K562 (cell line): Measurements from ENCODE around the gene TTYH2. TPM values are rescaled to one million over a fixed set of nuclear protein-coding genes. Genes with fewer than 3 reads are reported as not detected.

Experiments used
- C11orf30 ChIP-seq: fragments of 450-650 bp; IDR thresholded peaks from 2 replicates; pipeline ENCODE4 v1.6.1; 2016; ENCODE audit warnings: low read depth, mild to moderate bottlenecking
- CTCFL ChIP-seq: IDR thresholded peaks from 2 replicates; pipeline ENCODE4 v1.6.1; 2011; ENCODE audit warnings: borderline replicate concordance, low read depth, mild to moderate bottlenecking, moderate library complexity, low read length; ENCODE audit not compliant: insufficient read depth, poor library complexity, severe bottlenecking
- FOSL1 ChIP-seq: fragments of 200-800 bp; sonication (Bioruptor generic); conservative IDR thresholded peaks from 2 replicates; pipeline ENCODE4 v1.6.1; 2016; ENCODE audit warnings: missing genetic modification characterization, missing compliant biosample characterization
- GABPB1 ChIP-seq: sonication (generic); formaldehyde crosslinking; IDR thresholded peaks from 2 replicates; pipeline ENCODE4 v1.8.0; 2022; ENCODE audit warnings: mild to moderate bottlenecking, missing genetic modification reagents
- MYC ChIP-seq, 2 experiments: fragments of 250-450 bp in 1 of 2; sonication (Bioruptor Pico) in 1 of 2; IDR thresholded peaks; 2 replicates each; pipeline versions ENCODE4 v1.5.1 to v1.6.1; 2012 to 2021; ENCODE audit warnings: low read depth in 2 of 2, borderline replicate concordance in 1 of 2, improper control_type of control experiment in 1 of 2, low read length in 1 of 2, mild to moderate bottlenecking in 1 of 2, moderate library complexity in 1 of 2
- NFE2L1 ChIP-seq: fragments of 450-650 bp; IDR thresholded peaks from 2 replicates; pipeline ENCODE4 v1.6.1; 2016; ENCODE audit warnings: missing genetic modification characterization, low read depth, mild to moderate bottlenecking, missing compliant biosample characterization, moderate library complexity, borderline replicate concordance
- SP1 ChIP-seq: sonication (generic); formaldehyde crosslinking; IDR thresholded peaks from 2 replicates; pipeline ENCODE4 v1.8.1; 2022; ENCODE audit warnings: mild to moderate bottlenecking, missing genetic modification reagents
- SREBF1 ChIP-seq: fragments of 150-350 bp; IDR thresholded peaks from 2 replicates; pipeline ENCODE4 v1.6.1; 2014; ENCODE audit warnings: antibody characterized with exemption, low read depth, low read length, borderline replicate concordance
- ZNF280B ChIP-seq: fragments of 250-450 bp; sonication (Bioruptor Pico); IDR thresholded peaks from 2 replicates; pipeline ENCODE4 v1.5.1; 2021; ENCODE audit warnings: mild to moderate bottlenecking
- ZNF76 ChIP-seq: fragments of 250-450 bp; sonication (Bioruptor Pico); IDR thresholded peaks from 2 replicates; pipeline ENCODE4 v1.4.0; 2020; ENCODE audit warnings: mild to moderate bottlenecking, moderate library complexity, borderline replicate concordance
- polyA plus RNA-seq, 8 experiments: library from polyadenylated mRNA; depleted of rRNA in 4 of 8; stranded (reverse) in 5 of 8; unstranded in 3 of 8; fragments of >200 nt; fragmentation: Nextera tagmentation in 2 of 8; fragmentation: Illumina TruSeq in 1 of 8; extraction: Ambion mirVana in 2 of 8; extraction: Trizol in 1 of 8; gene quantifications; 2 replicates each; pipeline versions ENCODE4 v1.2.1 to v1.2.3, GENCODE V29; 2011 to 2014; ENCODE audit warnings: inconsistent platforms in 1 of 8, missing spikeins in 1 of 8
- total RNA-seq, 7 experiments: library from RNA; depleted of rRNA in 6 of 7; stranded (reverse); fragments of >200 nt in 6 of 7; fragmentation: Illumina TruSeq in 2 of 7; extraction: Trizol in 2 of 7; gene quantifications; 2 replicates each; pipeline versions ENCODE4 v1.2.1 to v1.2.3, GENCODE V29; 2011 to 2021; ENCODE audit warnings: low replicate concordance in 1 of 7
- TF ChIP-seq, protein P1 (sequence below): sonication (generic); formaldehyde crosslinking; IDR thresholded peaks from 2 replicates; pipeline ENCODE4 v1.8.0; 2023; ENCODE audit warnings: mild to moderate bottlenecking, missing genetic modification reagents
- TF ChIP-seq, protein P2 (sequence below): fragments of 450-650 bp; IDR thresholded peaks from 2 replicates; pipeline ENCODE4 v1.6.1; 2016; ENCODE audit warnings: missing biosample characterization, missing genetic modification characterization
- TF ChIP-seq, protein P3 (sequence below): fragments of 250-450 bp; sonication (Bioruptor Pico); IDR thresholded peaks from 2 replicates; pipeline ENCODE4 v1.5.0; 2021; ENCODE audit warnings: mild to moderate bottlenecking, moderate library complexity
- TF ChIP-seq, protein P4 (sequence below), 2 experiments: fragments of 450-650 bp in 1 of 2; sonication (generic) in 1 of 2; formaldehyde crosslinking; conservative IDR thresholded peaks; 2 replicates each; pipeline versions ENCODE4 v1.4.0 to v1.8.1; 2020 to 2022; ENCODE audit warnings: mild to moderate bottlenecking in 1 of 2, missing genetic modification reagents in 1 of 2

The TTYH2 gene
- total and polyA plus RNA-seq, 9 of the 15 experiments (the other 6 are each of a cell fraction or from before 2014, with no cell fraction given) = 0.03 to 2.0 (median 0.91) TPM

- TF ChIP-seq MYC (IDR thresholded peaks at IDR 0.05; ENCODE audit: low read depth, low read length) = peak; percentile 97
- peak; percentile 84; the same call in 1 of the 2 replicates for TF ChIP-seq MYC (CRISPR knock-in tag; IDR thresholded peaks at IDR 0.05; ENCODE audit: borderline replicate concordance, low read depth)
- TF ChIP-seq, protein P1, sequence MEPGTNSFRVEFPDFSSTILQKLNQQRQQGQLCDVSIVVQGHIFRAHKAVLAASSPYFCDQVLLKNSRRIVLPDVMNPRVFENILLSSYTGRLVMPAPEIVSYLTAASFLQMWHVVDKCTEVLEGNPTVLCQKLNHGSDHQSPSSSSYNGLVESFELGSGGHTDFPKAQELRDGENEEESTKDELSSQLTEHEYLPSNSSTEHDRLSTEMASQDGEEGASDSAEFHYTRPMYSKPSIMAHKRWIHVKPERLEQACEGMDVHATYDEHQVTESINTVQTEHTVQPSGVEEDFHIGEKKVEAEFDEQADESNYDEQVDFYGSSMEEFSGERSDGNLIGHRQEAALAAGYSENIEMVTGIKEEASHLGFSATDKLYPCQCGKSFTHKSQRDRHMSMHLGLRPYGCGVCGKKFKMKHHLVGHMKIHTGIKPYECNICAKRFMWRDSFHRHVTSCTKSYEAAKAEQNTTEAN (CRISPR knock-in tag) = 0 out of 2 replicates have a peak, but pooled peaks have one; percentile 54
- no peak for TF ChIP-seq NFE2L1 (tag)
- TF ChIP-seq ZNF76 (CRISPR knock-in tag) = no peak
- TF ChIP-seq, protein P2, sequence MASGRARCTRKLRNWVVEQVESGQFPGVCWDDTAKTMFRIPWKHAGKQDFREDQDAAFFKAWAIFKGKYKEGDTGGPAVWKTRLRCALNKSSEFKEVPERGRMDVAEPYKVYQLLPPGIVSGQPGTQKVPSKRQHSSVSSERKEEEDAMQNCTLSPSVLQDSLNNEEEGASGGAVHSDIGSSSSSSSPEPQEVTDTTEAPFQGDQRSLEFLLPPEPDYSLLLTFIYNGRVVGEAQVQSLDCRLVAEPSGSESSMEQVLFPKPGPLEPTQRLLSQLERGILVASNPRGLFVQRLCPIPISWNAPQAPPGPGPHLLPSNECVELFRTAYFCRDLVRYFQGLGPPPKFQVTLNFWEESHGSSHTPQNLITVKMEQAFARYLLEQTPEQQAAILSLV (tag) = no peak
- peak; percentile 79 for TF ChIP-seq SP1 (CRISPR knock-in tag)
- 0 out of 2 replicates have a peak, but pooled peaks have one; percentile 20 for TF ChIP-seq FOSL1 (tag)
- TF ChIP-seq SREBF1 = no peak
- TF ChIP-seq ZNF280B (CRISPR knock-in tag) = no peak
- no peak for TF ChIP-seq CTCFL
- TF ChIP-seq, protein P3, sequence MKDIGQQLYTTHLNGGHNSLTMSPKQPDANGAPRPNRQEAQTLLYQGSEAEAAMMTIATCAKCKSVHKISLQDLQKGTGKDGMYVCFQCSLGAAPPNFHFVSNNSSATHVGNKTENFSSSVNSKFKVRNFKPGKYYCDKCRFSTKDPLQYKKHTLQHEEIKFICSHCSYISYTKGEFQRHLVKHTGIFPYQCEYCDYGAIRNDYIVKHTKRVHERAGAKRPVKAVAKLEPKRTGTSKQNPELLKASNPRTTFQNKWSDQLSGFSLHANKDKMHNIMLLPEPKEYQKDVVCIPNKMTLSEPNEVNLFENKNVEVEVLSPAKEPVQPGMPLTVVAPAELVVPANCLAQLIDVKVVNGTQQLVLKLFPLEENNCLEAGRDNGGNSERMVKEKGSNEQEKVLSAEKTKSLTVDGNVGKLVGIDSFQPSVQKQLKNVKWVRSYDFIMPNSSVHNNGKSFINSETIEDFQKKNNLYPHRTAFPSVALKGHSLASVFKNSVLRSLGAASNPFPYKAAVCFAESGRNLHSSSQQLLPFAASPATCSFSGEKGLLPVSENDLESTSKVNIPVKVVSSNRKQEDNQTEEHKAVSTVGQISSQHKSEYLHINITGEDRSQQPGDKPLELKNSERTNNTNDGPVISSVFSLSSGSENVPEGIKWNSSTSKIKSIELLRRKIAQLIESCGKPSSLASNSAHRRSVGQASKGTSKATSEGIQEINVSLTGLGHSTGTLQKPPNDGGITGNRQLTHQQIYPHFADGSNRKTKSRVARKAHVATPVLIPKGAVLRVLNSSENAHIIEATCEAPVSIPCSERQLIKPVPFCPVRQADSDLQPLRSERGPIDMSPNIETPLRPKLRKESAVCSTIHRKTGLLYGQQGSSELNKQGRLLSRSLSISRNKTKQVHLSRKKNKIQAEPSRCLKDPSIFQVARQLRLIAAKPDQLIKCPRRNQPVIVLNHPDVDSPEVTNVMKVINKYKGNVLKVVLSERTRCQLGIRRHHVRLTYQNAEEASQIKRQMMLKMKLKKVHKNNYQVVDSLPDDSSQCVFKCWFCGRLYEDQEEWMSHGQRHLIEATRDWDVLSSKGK (CRISPR knock-in tag) = no peak
- TF ChIP-seq C11orf30 = peak; percentile 83
- TF ChIP-seq, protein P4, sequence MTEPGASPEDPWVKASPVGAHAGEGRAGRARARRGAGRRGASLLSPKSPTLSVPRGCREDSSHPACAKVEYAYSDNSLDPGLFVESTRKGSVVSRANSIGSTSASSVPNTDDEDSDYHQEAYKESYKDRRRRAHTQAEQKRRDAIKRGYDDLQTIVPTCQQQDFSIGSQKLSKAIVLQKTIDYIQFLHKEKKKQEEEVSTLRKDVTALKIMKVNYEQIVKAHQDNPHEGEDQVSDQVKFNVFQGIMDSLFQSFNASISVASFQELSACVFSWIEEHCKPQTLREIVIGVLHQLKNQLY (CRISPR knock-in tag; conservative IDR thresholded peaks at IDR 0.05) = no peak
- TF ChIP-seq GABPB1 (CRISPR knock-in tag) = peak; percentile 93
Observed at GRCh38 chr17:74203439-74204240, 9.7 kb upstream of the TTYH2 start, which contains the start of gene RPL38 (continued).
